Uterus (tissue), 2 donors: ENCODE measurements around the gene ZNF462.

Source experiments
- POLR2A ChIP-seq, 2 donors: fragments of 450-650 bp; IDR thresholded peaks; one replicate each; pipeline ENCODE4 v1.6.1; 2016; ENCODE audit warnings: antibody characterized with exemption in 2 of 2, mild to moderate bottlenecking in 1 of 2, moderate library complexity in 1 of 2
- TF ChIP-seq, protein P1 (sequence below), 4 experiments: fragments of 200-600 bp in 2 of 4; fragments of 450-650 bp in 2 of 4; sonication (generic) in 2 of 4; IDR thresholded peaks; one replicate each; pipeline ENCODE4 v1.5.1; 2016 to 2019; ENCODE audit warnings: antibody characterized with exemption in 4 of 4, mild to moderate bottlenecking in 2 of 4, moderate library complexity in 1 of 4

DNA sequence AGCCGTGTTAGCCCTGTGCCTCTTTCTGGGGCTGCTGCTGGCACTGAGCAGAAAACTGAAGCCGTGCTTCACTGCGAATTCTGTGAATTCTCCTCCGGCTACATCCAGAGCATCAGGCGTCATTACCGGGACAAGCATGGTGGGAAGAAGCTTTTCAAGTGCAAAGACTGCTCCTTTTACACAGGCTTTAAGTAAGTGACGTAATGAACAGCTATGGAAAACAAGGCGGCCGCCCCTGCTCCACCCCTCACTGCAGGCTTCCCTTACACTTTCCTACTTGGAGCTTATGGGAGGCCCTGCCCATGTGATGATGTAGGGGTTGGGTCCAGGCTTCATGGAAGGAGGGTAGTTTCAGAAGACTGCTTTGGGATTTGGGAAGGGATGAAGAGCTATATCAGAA, 109.1 kb downstream of the ZNF462 start:
- TF ChIP-seq, protein P1, sequence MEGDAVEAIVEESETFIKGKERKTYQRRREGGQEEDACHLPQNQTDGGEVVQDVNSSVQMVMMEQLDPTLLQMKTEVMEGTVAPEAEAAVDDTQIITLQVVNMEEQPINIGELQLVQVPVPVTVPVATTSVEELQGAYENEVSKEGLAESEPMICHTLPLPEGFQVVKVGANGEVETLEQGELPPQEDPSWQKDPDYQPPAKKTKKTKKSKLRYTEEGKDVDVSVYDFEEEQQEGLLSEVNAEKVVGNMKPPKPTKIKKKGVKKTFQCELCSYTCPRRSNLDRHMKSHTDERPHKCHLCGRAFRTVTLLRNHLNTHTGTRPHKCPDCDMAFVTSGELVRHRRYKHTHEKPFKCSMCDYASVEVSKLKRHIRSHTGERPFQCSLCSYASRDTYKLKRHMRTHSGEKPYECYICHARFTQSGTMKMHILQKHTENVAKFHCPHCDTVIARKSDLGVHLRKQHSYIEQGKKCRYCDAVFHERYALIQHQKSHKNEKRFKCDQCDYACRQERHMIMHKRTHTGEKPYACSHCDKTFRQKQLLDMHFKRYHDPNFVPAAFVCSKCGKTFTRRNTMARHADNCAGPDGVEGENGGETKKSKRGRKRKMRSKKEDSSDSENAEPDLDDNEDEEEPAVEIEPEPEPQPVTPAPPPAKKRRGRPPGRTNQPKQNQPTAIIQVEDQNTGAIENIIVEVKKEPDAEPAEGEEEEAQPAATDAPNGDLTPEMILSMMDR (IDR thresholded peaks at IDR 0.05): no peak
- TF ChIP-seq POLR2A (IDR thresholded peaks at IDR 0.05): no peak
